Thyroid gland (tissue), 4 donors: Measurements from ENCODE around the gene DHRS7B.
"Not testable (repeated sequence)": the region's sequence is repeated elsewhere in the genome, so short reads cannot be mapped to it uniquely, and the experiment has no call there.

Source experiments
- CTCF ChIP-seq, 6 experiments: fragments of 200-600 bp in 3 of 6; fragments of 450-650 bp in 3 of 6; sonication (generic) in 3 of 6; IDR thresholded peaks; one replicate each; pipeline ENCODE4 v1.5.1; 2016 to 2019; ENCODE audit warnings: antibody characterized with exemption in 6 of 6, mild to moderate bottlenecking in 2 of 6, inconsistent platforms in 1 of 6, moderate library complexity in 1 of 6
- POLR2A ChIP-seq, 2 donors: fragments of 450-650 bp; IDR thresholded peaks; one replicate each; pipeline ENCODE4 v1.6.1; 2017; ENCODE audit warnings: antibody characterized with exemption in 2 of 2, mild to moderate bottlenecking in 2 of 2, moderate library complexity in 1 of 2

- TF ChIP-seq CTCF, POLR2A (IDR thresholded peaks at IDR 0.05): not testable (repeated sequence)
Measured at GRCh38 chr17:21142065-21142464, 15.3 kb downstream of the DHRS7B start.
